Tibial nerve (tissue), 4 donors: ENCODE data around the gene MGAT1. TPM values are rescaled to one million over a fixed set of nuclear protein-coding genes. Genes with fewer than 3 reads are reported as not detected.

Experiments used
- DNase-seq, 2 donors: peaks; one replicate each; pipeline ENCODE4 v3.0.0-alpha.2; 2019; ENCODE audit warnings: low spot score in 2 of 2
- H3K27ac ChIP-seq, 4 donors: fragments of 200-600 bp; sonication (generic) in 3 of 4; one replicate each; pipeline ENCODE4 v1.5.1; 2017 to 2019; ENCODE audit warnings: mild to moderate bottlenecking in 1 of 4
- H3K27me3 ChIP-seq, 2 donors: fragments of 200-600 bp; sonication (generic) in 1 of 2; one replicate each; pipeline versions ENCODE4 v1.5.1 to v1.6.0; 2017 to 2019
- H3K36me3 ChIP-seq, 3 donors: fragments of 200-600 bp; sonication (generic); one replicate each; pipeline ENCODE4 v1.5.1; 2018 to 2019
- H3K4me1 ChIP-seq, 4 donors: fragments of 200-600 bp; sonication (generic) in 3 of 4; one replicate each; pipeline ENCODE4 v1.5.1; 2017 to 2019
- H3K4me3 ChIP-seq, 4 donors: fragments of 200-600 bp; sonication (generic) in 3 of 4; one replicate each; pipeline ENCODE4 v1.5.1; 2017 to 2019; ENCODE audit warnings: mild to moderate bottlenecking in 1 of 4, moderate library complexity in 1 of 4
- H3K9me3 ChIP-seq, 4 donors: fragments of 200-600 bp; sonication (generic) in 3 of 4; one replicate each; pipeline ENCODE4 v1.5.1; 2017 to 2019
- CTCF ChIP-seq, 5 experiments: fragments of 200-600 bp in 3 of 5; fragments of 450-650 bp in 2 of 5; sonication (generic) in 3 of 5; IDR thresholded peaks; one replicate each; pipeline ENCODE4 v1.5.1; 2016 to 2019; ENCODE audit warnings: antibody characterized with exemption in 5 of 5, mild to moderate bottlenecking in 3 of 5, moderate library complexity in 2 of 5
- EP300 ChIP-seq, 2 donors: sonication (generic); formaldehyde crosslinking; IDR thresholded peaks; one replicate each; pipeline ENCODE4 v1.6.1; 2017; ENCODE audit warnings: antibody characterized with exemption in 2 of 2, mild to moderate bottlenecking in 1 of 2
- POLR2A ChIP-seq, 2 donors: fragments of 450-650 bp; IDR thresholded peaks; one replicate each; pipeline ENCODE4 v1.6.1; 2017; ENCODE audit warnings: antibody characterized with exemption in 2 of 2, mild to moderate bottlenecking in 2 of 2, moderate library complexity in 2 of 2
- WGBS, 2 donors: methylation state at CpG; one replicate each; pipeline ENCODE4 v1.1.5; 2018; 5-methylcytosine and 5-hydroxymethylcytosine counted together
- total RNA-seq, 4 donors: library from RNA; depleted of rRNA; stranded (reverse); fragments of >200 nt; gene quantifications; one replicate each; pipeline ENCODE4 v1.1.0, GENCODE V29; 2016

Gene MGAT1
- total RNA-seq, 4 donors from 2014 or later, result 161 to 216 (median 195) TPM

GRCh38 chr5:180848265-180848664, 45.7 kb upstream of the MGAT1 start:
- H3K4me3 ChIP-seq, result no peak overlapping the region
- TF ChIP-seq EP300 (IDR thresholded peaks at IDR 0.05), result no peak
- no peak for TF ChIP-seq POLR2A (IDR thresholded peaks at IDR 0.05)
- no peak for TF ChIP-seq CTCF (IDR thresholded peaks at IDR 0.05)
- H3K27ac ChIP-seq, result no peak overlapping the region
- H3K27me3 ChIP-seq, result no peaks in the 10 kb centered on the region
- peaks cover 0 to 53% (median 2%) of the 10 kb centered on the region in 4 donors for H3K9me3 ChIP-seq
- no peak for DNase-seq
- no peaks in the 10 kb centered on the region for H3K4me1 ChIP-seq
- peaks cover 16 to 80% (median 22%) of the 10 kb centered on the region in 3 donors for H3K36me3 ChIP-seq
- 98 to 100% methylated on average over 1 of the region's 1 CpG for WGBS, 2 donors

DNA sequence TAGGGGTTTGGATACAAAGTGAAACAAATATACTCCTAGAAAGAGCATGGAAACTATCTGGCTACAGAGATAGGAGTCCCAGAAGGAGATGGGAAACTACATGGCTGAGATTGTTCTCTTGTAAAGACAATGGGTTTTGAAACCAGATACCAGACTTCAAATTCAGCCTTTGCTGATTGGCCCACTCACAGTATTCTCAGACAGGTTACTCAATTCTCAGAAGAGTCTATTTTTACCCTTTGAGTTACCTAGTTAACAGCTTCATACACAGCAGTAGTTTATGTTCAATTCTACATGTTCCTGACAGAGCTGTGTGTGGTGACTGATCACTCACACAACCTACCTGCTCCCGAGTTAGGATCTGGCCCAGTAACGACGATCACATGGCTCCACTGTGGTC, 44.4 kb upstream of the MGAT1 start:
- WGBS, 2 donors, result 25 to 39% methylated on average over 3 of the region's 3 CpGs

DNA sequence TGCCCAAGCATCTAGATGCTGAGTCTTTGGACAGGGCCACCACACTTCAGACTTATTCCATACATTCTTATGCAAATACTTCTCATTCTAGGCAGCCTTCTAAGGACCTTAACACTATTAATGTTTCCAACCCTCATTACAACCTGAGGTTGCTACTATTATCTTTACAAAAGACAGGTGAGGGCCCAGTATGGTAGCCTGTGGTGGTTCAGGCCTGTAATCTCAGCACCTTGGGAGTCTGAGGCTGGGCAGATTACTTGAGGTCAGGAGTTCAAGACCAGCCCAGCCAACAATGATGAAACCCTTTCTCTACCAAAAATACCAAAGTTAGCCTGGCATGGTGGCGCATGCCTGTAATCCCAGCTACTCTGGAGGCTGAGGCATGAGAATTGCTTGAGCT, 42.3 kb upstream of the MGAT1 start:
- no peak for TF ChIP-seq POLR2A (IDR thresholded peaks at IDR 0.05)
- H3K27me3 ChIP-seq, result no peaks in the 10 kb centered on the region
- H3K36me3 ChIP-seq, result peaks cover 4 to 46% (median 8%) of the 10 kb centered on the region in 3 donors
- WGBS, 2 donors, result 92 to 100% methylated on average over 1 of the region's 1 CpG
- H3K4me1 ChIP-seq, result no peaks in the 10 kb centered on the region
- H3K27ac ChIP-seq, result no peak overlapping the region
- H3K9me3 ChIP-seq, result peaks cover 0 to 44% (median under 1%) of the 10 kb centered on the region in 4 donors
- no peak for DNase-seq
- no peak overlapping the region for H3K4me3 ChIP-seq

More for the DNA sequence above, 44.4 kb upstream of the MGAT1 start:
- Histone ChIP-seq H3K27ac (no peak overlapping the region), H3K4me3 (no peak overlapping the region), H3K9me3 (peaks cover 0 to 55% (median 2%) of the 10 kb centered on the region in 4 donors), H3K4me1 (no peaks in the 10 kb centered on the region), H3K27me3 (no peaks in the 10 kb centered on the region), H3K36me3 (peaks cover 16 to 68% (median 22%) of the 10 kb centered on the region in 3 donors)
- DNase-seq, result no peak
- TF ChIP-seq CTCF (IDR thresholded peaks at IDR 0.05) (no peak), POLR2A (IDR thresholded peaks at IDR 0.05) (no peak), EP300 (IDR thresholded peaks at IDR 0.05) (no peak)

GRCh38 chr5:180844432-180844831, 41.8 kb upstream of the MGAT1 start:
- no peaks in the 10 kb centered on the region for H3K4me1 ChIP-seq
- H3K9me3 ChIP-seq, result peaks cover 0 to 40% (median 0%) of the 10 kb centered on the region in 4 donors
- peaks cover 0 to 42% (median 4%) of the 10 kb centered on the region in 3 donors for H3K36me3 ChIP-seq
- H3K4me3 ChIP-seq, result no peak overlapping the region
- TF ChIP-seq POLR2A (IDR thresholded peaks at IDR 0.05), result no peak
- TF ChIP-seq EP300 (IDR thresholded peaks at IDR 0.05), result no peak
- no peak for TF ChIP-seq CTCF (IDR thresholded peaks at IDR 0.05)
- H3K27ac ChIP-seq, result no peak overlapping the region
- no peak for DNase-seq
- WGBS, 2 donors, result 68 to 72% methylated on average over 3 of the region's 3 CpGs
- H3K27me3 ChIP-seq, result no peaks in the 10 kb centered on the region

DNA sequence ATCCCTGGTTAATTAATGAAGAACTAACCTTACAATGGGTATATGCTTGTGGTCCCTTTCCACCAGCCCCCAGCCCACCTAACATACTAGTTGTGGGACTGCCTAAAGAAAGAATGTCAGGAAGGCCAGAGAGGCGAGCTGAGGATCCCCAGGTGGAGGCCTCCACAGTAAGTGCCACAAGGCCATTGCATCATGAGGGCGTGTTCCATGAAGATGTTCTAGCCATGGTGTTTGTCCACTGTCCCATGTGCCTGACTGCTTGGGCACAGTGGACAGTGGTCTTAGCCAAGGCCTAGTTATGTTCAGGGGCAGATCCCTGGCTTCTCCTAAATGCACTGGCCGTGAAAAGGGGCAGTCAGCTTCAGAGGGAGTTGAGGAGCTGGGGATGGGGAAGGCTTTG, 37.3 kb upstream of the MGAT1 start:
- no peaks in the 10 kb centered on the region for H3K27me3 ChIP-seq
- no peak overlapping the region for H3K27ac ChIP-seq
- no peaks in the 10 kb centered on the region for H3K4me1 ChIP-seq
- no peak overlapping the region for H3K4me3 ChIP-seq
- H3K9me3 ChIP-seq, result peaks cover 0 to 8% (median 0%) of the 10 kb centered on the region in 4 donors
- peaks cover 0 to 34% (median 7%) of the 10 kb centered on the region in 3 donors for H3K36me3 ChIP-seq
- 90 to 96% methylated on average over 3 of the region's 3 CpGs for WGBS, 2 donors
- DNase-seq, result no peak
- no peak for TF ChIP-seq CTCF (IDR thresholded peaks at IDR 0.05)
- no peak for TF ChIP-seq POLR2A (IDR thresholded peaks at IDR 0.05)
- TF ChIP-seq EP300 (IDR thresholded peaks at IDR 0.05), result no peak

- Histone ChIP-seq H3K4me1 (no peaks in the 10 kb centered on the region), H3K27ac (no peak overlapping the region), H3K4me3 (no peak overlapping the region), H3K36me3 (peaks cover 0 to 41% (median 12%) of the 10 kb centered on the region in 3 donors), H3K9me3 (peaks cover 0 to 8% (median 0%) of the 10 kb centered on the region in 4 donors), H3K27me3 (no peaks in the 10 kb centered on the region)
- TF ChIP-seq CTCF (IDR thresholded peaks at IDR 0.05), result no peak
- no peak for TF ChIP-seq POLR2A (IDR thresholded peaks at IDR 0.05)
- TF ChIP-seq EP300 (IDR thresholded peaks at IDR 0.05), result no peak
- no peak for DNase-seq
- WGBS, 2 donors, result 91 to 98% methylated on average over 2 of the region's 2 CpGs
Measured at GRCh38 chr5:180839227-180839626, 36.6 kb upstream of the MGAT1 start.
